ENCODE results near the gene PIP4K2C.
A peak's percentile ranks its signal among the peaks of the same experiment; 100 is the strongest.

PIP4K2C gene

DNA sequence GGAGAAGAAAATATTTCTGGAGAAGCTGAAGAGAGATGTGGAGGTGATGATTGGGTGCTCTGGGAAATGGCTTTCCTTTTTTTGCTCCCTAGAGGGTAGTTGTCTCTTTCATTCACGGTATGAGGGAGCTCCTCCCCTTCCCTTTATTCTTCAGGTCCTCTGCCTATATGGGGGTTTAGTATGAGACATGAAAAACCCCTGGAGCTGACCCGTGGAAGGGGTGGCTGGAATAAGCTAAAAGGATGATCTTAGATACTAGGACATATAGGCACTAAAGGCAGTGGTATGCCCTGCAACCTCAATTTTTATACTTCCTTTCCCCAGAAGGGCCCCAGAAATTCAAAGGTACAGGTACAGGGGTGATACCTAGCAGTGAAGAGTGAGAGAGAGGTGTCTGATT, 9.4 kb downstream of the PIP4K2C start:
- TF ChIP-seq, protein P1, sequence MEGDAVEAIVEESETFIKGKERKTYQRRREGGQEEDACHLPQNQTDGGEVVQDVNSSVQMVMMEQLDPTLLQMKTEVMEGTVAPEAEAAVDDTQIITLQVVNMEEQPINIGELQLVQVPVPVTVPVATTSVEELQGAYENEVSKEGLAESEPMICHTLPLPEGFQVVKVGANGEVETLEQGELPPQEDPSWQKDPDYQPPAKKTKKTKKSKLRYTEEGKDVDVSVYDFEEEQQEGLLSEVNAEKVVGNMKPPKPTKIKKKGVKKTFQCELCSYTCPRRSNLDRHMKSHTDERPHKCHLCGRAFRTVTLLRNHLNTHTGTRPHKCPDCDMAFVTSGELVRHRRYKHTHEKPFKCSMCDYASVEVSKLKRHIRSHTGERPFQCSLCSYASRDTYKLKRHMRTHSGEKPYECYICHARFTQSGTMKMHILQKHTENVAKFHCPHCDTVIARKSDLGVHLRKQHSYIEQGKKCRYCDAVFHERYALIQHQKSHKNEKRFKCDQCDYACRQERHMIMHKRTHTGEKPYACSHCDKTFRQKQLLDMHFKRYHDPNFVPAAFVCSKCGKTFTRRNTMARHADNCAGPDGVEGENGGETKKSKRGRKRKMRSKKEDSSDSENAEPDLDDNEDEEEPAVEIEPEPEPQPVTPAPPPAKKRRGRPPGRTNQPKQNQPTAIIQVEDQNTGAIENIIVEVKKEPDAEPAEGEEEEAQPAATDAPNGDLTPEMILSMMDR (IDR thresholded peaks at IDR 0.05; ENCODE audit: low read depth, low read length, missing control alignments), result no peak
- DNase-seq (ENCODE audit: extremely low read depth, low read depth), result no peak
- no peak overlapping the region for H3K4me3 ChIP-seq (replicated peaks; ENCODE audit: low read depth, low read length)

DNA sequence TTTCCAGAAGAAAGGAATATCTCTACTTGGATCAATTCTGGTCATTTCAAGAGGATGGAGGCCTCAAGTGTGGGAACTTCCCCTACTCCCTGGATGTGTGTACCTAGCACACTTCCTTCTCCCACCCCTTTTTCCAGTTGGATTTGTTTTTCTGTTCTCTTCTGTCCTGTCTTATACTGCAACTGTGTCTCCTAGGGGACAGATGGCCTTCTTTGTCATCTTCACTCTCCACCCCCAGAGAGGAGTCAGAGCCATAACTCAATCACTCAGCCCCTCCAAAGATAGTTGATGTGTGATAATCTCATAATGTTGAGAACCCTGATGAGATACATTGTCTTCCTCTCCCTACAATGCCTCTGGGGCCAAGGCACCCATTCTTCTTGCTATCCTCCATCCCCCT, 11.6 kb downstream of the PIP4K2C start:
- no peak overlapping the region for H3K4me3 ChIP-seq (replicated peaks; ENCODE audit: low read depth, low read length)
- TF ChIP-seq, protein P1 (IDR thresholded peaks at IDR 0.05; ENCODE audit: low read depth, low read length, missing control alignments), result no peak
- DNase-seq (ENCODE audit: extremely low read depth, low read depth), result no peak

GRCh38 chr12:57603324-57603723, 12.3 kb downstream of the PIP4K2C start:
- H3K4me3 ChIP-seq (replicated peaks; ENCODE audit: low read depth, low read length), result no peak overlapping the region
- TF ChIP-seq, protein P1 (IDR thresholded peaks at IDR 0.05; ENCODE audit: low read depth, low read length, missing control alignments), result no peak
- DNase-seq (ENCODE audit: extremely low read depth, low read depth), result no peak

- TF ChIP-seq, protein P1 (IDR thresholded peaks at IDR 0.05; ENCODE audit: low read depth, low read length, missing control alignments), result no peak
- DNase-seq (ENCODE audit: extremely low read depth, low read depth), result no peak
- H3K4me3 ChIP-seq (replicated peaks; ENCODE audit: low read depth, low read length), result peak overlapping the region; percentile 59
Measured at GRCh38 chr12:57603815-57604453, 12.9 kb downstream of the PIP4K2C start.

DNA sequence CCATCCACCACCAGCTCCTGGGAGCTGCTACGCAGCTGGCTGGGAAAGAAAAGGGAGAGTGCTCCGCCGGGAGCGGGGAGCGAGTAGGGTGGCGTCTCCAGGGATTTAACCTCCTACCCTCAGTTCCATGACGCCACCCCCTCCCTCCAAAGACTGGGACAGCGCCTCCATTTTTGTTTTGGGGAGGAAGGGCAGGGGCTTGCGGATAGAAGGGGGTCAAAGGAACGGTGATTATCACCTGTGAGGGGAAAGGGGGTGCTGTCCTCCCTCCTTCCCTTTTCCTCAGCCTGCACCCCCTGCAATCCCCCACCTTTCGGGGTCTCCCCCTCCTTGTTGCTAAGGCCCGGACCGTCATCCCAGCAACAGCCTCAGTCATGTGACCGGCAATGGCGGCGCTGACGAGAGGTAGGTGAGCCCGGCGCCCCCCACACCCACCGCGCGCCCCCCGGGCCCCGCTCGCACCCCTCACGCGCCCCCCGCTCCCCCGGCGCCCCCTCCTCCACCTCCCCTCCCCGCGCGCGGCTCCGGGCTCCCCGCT, 13.5 kb downstream of the PIP4K2C start, which contains the start of gene DTX3:
Gene DTX3 (plus strand): TSS at position 371 of the 538 bp plus-strand sequence. CDS start 1,694 bp downstream, outside the sequence.
- H3K4me3 ChIP-seq (replicated peaks; ENCODE audit: low read depth, low read length), result peak within 1 kb of the TSS; percentile 59
- no peak for DNase-seq (ENCODE audit: extremely low read depth, low read depth)
- TF ChIP-seq, protein P1 (IDR thresholded peaks at IDR 0.05; ENCODE audit: low read depth, low read length, missing control alignments), result no peak

GRCh38 chr12:57604992-57605810, 14.2 kb downstream of the PIP4K2C start:
- no peak for DNase-seq (ENCODE audit: extremely low read depth, low read depth)
- TF ChIP-seq, protein P1 (IDR thresholded peaks at IDR 0.05; ENCODE audit: low read depth, low read length, missing control alignments), result no peak
- peak overlapping the region; percentile 59 for H3K4me3 ChIP-seq (replicated peaks; ENCODE audit: low read depth, low read length)
